Peyer's patch (tissue), 4 donors: ENCODE data around the gene CELF4.

Experiments used
- POLR2A ChIP-seq, 2 donors: fragments of 450-650 bp; IDR thresholded peaks; one replicate each; pipeline ENCODE4 v1.5.1; 2017; ENCODE audit warnings: antibody characterized with exemption in 2 of 2, mild to moderate bottlenecking in 2 of 2, moderate library complexity in 2 of 2
- TF ChIP-seq, protein P1 (sequence below), 6 experiments: fragments of 450-650 bp in 4 of 6; fragments of 200-600 bp in 2 of 6; sonication (generic) in 1 of 6; IDR thresholded peaks; one replicate each; pipeline ENCODE4 v1.5.1; 2017 to 2019; ENCODE audit warnings: antibody characterized with exemption in 6 of 6, mild to moderate bottlenecking in 3 of 6, moderate library complexity in 1 of 6

DNA sequence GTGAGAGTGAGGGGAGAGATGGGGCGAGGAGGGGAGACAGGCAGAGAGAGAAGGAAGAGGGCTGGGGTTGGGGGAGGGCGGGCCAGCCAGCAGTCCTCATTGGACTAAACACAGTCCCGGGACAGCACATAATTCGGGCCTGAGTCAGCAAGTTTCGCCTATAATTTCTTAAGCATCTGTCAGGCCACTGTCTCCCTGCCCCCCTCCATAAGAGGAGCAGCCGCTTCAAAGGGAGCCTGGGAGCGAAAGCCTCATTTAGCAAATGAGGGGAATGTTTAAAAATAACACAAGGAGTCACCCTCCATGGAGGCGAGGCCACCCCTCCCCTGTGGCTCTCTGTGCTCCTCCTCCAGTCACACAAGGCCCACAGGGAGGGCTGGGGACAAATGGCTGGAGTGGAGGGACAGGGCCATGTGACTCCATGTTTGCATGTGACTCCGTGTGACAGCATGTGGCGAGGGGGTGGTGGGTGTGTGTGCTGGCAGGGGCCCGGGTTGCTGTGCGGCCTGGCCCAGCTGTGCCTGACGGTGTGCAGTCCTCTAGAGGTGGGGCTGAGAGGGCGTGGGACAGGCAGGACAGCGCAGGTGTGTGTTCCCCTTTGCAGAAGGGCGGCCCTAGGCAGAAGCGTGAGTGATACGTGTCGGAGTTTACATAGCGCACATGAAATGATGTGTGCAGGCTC lies 162.4 kb downstream of the CELF4 start:
- TF ChIP-seq, protein P1, sequence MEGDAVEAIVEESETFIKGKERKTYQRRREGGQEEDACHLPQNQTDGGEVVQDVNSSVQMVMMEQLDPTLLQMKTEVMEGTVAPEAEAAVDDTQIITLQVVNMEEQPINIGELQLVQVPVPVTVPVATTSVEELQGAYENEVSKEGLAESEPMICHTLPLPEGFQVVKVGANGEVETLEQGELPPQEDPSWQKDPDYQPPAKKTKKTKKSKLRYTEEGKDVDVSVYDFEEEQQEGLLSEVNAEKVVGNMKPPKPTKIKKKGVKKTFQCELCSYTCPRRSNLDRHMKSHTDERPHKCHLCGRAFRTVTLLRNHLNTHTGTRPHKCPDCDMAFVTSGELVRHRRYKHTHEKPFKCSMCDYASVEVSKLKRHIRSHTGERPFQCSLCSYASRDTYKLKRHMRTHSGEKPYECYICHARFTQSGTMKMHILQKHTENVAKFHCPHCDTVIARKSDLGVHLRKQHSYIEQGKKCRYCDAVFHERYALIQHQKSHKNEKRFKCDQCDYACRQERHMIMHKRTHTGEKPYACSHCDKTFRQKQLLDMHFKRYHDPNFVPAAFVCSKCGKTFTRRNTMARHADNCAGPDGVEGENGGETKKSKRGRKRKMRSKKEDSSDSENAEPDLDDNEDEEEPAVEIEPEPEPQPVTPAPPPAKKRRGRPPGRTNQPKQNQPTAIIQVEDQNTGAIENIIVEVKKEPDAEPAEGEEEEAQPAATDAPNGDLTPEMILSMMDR (IDR thresholded peaks at IDR 0.05): no peak
- TF ChIP-seq POLR2A (IDR thresholded peaks at IDR 0.05): no peak
